ENCODE measurements around the gene CHAF1B. TPM values are rescaled to one million over a fixed set of nuclear protein-coding genes. Genes with fewer than 3 reads are reported as not detected.
A peak's percentile ranks its signal among the peaks of the same experiment; 100 is the strongest.
"Not testable (repeated sequence)": the region's sequence is repeated elsewhere in the genome, so short reads cannot be mapped to it uniquely, and the experiment has no call there.

Gene CHAF1B
- total RNA-seq: 1 to 10 TPM; 4.1 to 6.6 TPM
- 10 to 100 TPM in 4 of 6 donors, 1 to 10 TPM in 2; 7.4 to 11.6 (median 10.1) TPM for polyA plus RNA-seq (ENCODE audit: insufficient read length in 6 of 6)
- long read RNA-seq, donor 1, full-length matches to known transcripts: 3 of 3 reads
- long read RNA-seq, donor 1, partial matches to known transcripts: 0 of 3 reads
- long read RNA-seq, donor 1, other reads (novel, unspliced or antisense): 0 of 3 reads
- long read RNA-seq, donor 2, full-length matches to known transcripts: 3 of 3 reads
- long read RNA-seq, donor 2, partial matches to known transcripts: 0 of 3 reads
- long read RNA-seq, donor 2, other reads (novel, unspliced or antisense): 0 of 3 reads
- long read RNA-seq, donor 3, full-length matches to known transcripts: 1 of 1 reads
- long read RNA-seq, donor 3, partial matches to known transcripts: 0 of 1 reads
- long read RNA-seq, donor 3, other reads (novel, unspliced or antisense): 0 of 1 reads
- long read RNA-seq, donor 4, partial matches to known transcripts: 0 of 1 reads
- long read RNA-seq, donor 4, other reads (novel, unspliced or antisense): 0 of 1 reads
- long read RNA-seq, donor 5, full-length matches to known transcripts: 1 of 1 reads
- long read RNA-seq, donor 5, partial matches to known transcripts: 0 of 1 reads
- long read RNA-seq, donor 5, other reads (novel, unspliced or antisense): 0 of 1 reads
- long read RNA-seq, donor 6, full-length matches to known transcripts: 3 of 3 reads
- long read RNA-seq, donor 6, partial matches to known transcripts: 0 of 3 reads
- long read RNA-seq, donor 6, other reads (novel, unspliced or antisense): 0 of 3 reads
- long read RNA-seq, donor 7, full-length matches to known transcripts: 1 of 1 reads
- long read RNA-seq, donor 7, partial matches to known transcripts: 0 of 1 reads
- long read RNA-seq, donor 7, other reads (novel, unspliced or antisense): 0 of 1 reads
- long read RNA-seq, donor 8, full-length matches to known transcripts: 1 of 1 reads
- long read RNA-seq, donor 8, partial matches to known transcripts: 0 of 1 reads
- long read RNA-seq, donor 8, other reads (novel, unspliced or antisense): 0 of 1 reads
- long read RNA-seq, donor 9: 0 reads
- long read RNA-seq, donor 10, full-length matches to known transcripts: 2 of 2 reads
- long read RNA-seq, donor 10, partial matches to known transcripts: 0 of 2 reads
- long read RNA-seq, donor 10, other reads (novel, unspliced or antisense): 0 of 2 reads
- long read RNA-seq, donor 11: 0 reads
- long read RNA-seq, donor 12: 0 reads

- intact Hi-C loops (cut with DNase I): no loop called here
- H3K36me3 ChIP-seq: peaks cover 0 to 2% of the 10 kb centered on the region in 2 donors
- peak; percentile 72 to 93 (median 80) for DNase-seq
- no peaks in the 10 kb centered on the region for H3K27me3 ChIP-seq
- peak within 1 kb of the TSS; percentile 44 to 60 for H3K4me3 ChIP-seq
- TF ChIP-seq CTCF (IDR thresholded peaks at IDR 0.05): no peak
- H3K4me1 ChIP-seq: peaks cover 0 to 8% of the 10 kb centered on the region in 2 donors
- no peak within 1 kb of the TSS for H3K27ac ChIP-seq
- peak; percentile 97 for ATAC-seq
- peaks cover 0 to 2% of the 10 kb centered on the region in 2 donors for H3K9me3 ChIP-seq
Observed at GRCh38 chr21:36385233-36386030, at the start of gene CHAF1B. CHAF1B (plus strand) TSS chr21:36385392; CDS start chr21:36386137, 745 bp downstream.

GRCh38 chr21:36337099-36337509, 48.1 kb upstream of the CHAF1B start:
- intact Hi-C loops (cut with DNase I): loop anchor here in 1 of 2 donors (10.0 kb wide), 1 partner anchor 192 kb away; no protein-coding TSS in a partner anchor
- DNase-seq (no peak), ATAC-seq (peak; percentile 30)
- no peak for TF ChIP-seq CTCF (IDR thresholded peaks at IDR 0.05)
- H3K27me3 ChIP-seq: no peaks in the 10 kb centered on the region
- H3K36me3 ChIP-seq: peaks cover 0 to 91% of the 10 kb centered on the region in 2 donors
- no peaks in the 10 kb centered on the region for H3K9me3 ChIP-seq
- H3K27ac ChIP-seq: no peak overlapping the region
- H3K4me1 ChIP-seq: peaks cover 0 to 13% of the 10 kb centered on the region in 2 donors
- H3K4me3 ChIP-seq: no peak overlapping the region

- no peak for TF ChIP-seq CTCF (IDR thresholded peaks at IDR 0.05)
- intact Hi-C loops (cut with DNase I): loop anchor here in 1 of 2 donors (10.0 kb wide), 1 partner anchor 194 kb away; no protein-coding TSS in a partner anchor
- Histone ChIP-seq H3K4me1 (peaks cover 0 to 3% of the 10 kb centered on the region in 2 donors), H3K27ac (no peak overlapping the region), H3K9me3 (no peaks in the 10 kb centered on the region), H3K27me3 (no peaks in the 10 kb centered on the region), H3K36me3 (peaks cover 0 to 100% of the 10 kb centered on the region in 2 donors), H3K4me3 (no peak overlapping the region)
- ATAC-seq (no peak), DNase-seq (no peak)
Observed at GRCh38 chr21:36338975-36339374, 46.2 kb upstream of the CHAF1B start.

- ATAC-seq; H3K27me3 ChIP-seq; DNase-seq; intact Hi-C loops (cut with DNase I); H3K9me3 ChIP-seq; H3K27ac ChIP-seq; H3K4me1 ChIP-seq; H3K4me3 ChIP-seq: not testable (repeated sequence)
- H3K36me3 ChIP-seq: peaks cover 0 to 100% of the 10 kb centered on the region in 2 donors
Observed at GRCh38 chr21:36342581-36342980, 42.6 kb upstream of the CHAF1B start.
